ENCODE measurements around the gene SMTN.

DNA sequence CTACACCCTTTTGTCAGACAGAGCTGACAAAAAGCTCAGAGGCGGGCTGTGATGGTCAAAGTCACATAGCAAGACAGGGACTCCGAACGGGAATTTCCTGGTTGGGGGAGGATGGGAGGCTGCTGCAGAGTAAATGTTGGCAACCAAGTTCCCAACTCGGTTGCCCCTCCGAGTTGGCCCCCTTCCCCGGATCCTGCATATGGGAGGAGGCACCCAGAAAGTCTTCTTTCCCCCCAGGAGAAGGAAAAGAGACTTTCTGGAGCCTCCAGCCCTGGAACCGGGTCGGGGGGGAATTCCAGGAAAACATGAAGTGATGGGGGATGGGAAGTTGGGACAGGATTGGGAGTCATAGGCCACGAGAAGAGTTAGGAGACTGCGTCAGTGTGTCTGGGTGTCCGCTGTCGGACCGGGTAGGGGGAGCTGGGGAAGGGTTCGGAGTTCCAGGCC is 25.6 kb downstream of the SMTN start:
- TF ChIP-seq, protein P1, sequence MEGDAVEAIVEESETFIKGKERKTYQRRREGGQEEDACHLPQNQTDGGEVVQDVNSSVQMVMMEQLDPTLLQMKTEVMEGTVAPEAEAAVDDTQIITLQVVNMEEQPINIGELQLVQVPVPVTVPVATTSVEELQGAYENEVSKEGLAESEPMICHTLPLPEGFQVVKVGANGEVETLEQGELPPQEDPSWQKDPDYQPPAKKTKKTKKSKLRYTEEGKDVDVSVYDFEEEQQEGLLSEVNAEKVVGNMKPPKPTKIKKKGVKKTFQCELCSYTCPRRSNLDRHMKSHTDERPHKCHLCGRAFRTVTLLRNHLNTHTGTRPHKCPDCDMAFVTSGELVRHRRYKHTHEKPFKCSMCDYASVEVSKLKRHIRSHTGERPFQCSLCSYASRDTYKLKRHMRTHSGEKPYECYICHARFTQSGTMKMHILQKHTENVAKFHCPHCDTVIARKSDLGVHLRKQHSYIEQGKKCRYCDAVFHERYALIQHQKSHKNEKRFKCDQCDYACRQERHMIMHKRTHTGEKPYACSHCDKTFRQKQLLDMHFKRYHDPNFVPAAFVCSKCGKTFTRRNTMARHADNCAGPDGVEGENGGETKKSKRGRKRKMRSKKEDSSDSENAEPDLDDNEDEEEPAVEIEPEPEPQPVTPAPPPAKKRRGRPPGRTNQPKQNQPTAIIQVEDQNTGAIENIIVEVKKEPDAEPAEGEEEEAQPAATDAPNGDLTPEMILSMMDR (IDR thresholded peaks at IDR 0.05; ENCODE audit: extremely low read depth in 1 of 2, insufficient read depth in 1 of 2, low read depth in 1 of 2, low read length in 2 of 2) = no peak
- TF ChIP-seq POLR2A (IDR thresholded peaks at IDR 0.05; ENCODE audit: low read depth, low read length) (no peak), EZH2 (IDR thresholded peaks at IDR 0.05; ENCODE audit: borderline replicate concordance, low read depth, low read length, severe bottlenecking) (no peak), POLR2AphosphoS5 (IDR thresholded peaks at IDR 0.05; ENCODE audit: insufficient read depth, low read depth, low read length) (no peak)
- TF ChIP-seq, protein P2, sequence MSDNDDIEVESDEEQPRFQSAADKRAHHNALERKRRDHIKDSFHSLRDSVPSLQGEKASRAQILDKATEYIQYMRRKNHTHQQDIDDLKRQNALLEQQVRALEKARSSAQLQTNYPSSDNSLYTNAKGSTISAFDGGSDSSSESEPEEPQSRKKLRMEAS (IDR thresholded peaks at IDR 0.05; ENCODE audit: insufficient read depth, insufficient read length) = no peak
